Gastrocnemius medialis (tissue), 4 donors: ENCODE results near the gene AFF1.

ENCODE experiments used
- POLR2A ChIP-seq, 2 donors: fragments of 450-650 bp; IDR thresholded peaks; one replicate each; pipeline ENCODE4 v1.6.1; 2017; ENCODE audit warnings: antibody characterized with exemption in 2 of 2, mild to moderate bottlenecking in 2 of 2, moderate library complexity in 2 of 2
- TF ChIP-seq, protein P1 (sequence below), 5 experiments: fragments of 450-650 bp in 3 of 5; fragments of 200-600 bp in 2 of 5; sonication (generic) in 2 of 5; IDR thresholded peaks in 4 of 5; conservative IDR thresholded peaks in 1 of 5; 1 replicate in 4 of 5; 2 replicates in 1 of 5; pipeline ENCODE4 v1.5.1; 2016 to 2019; ENCODE audit warnings: antibody characterized with exemption in 5 of 5, mild to moderate bottlenecking in 3 of 5, moderate library complexity in 3 of 5

DNA sequence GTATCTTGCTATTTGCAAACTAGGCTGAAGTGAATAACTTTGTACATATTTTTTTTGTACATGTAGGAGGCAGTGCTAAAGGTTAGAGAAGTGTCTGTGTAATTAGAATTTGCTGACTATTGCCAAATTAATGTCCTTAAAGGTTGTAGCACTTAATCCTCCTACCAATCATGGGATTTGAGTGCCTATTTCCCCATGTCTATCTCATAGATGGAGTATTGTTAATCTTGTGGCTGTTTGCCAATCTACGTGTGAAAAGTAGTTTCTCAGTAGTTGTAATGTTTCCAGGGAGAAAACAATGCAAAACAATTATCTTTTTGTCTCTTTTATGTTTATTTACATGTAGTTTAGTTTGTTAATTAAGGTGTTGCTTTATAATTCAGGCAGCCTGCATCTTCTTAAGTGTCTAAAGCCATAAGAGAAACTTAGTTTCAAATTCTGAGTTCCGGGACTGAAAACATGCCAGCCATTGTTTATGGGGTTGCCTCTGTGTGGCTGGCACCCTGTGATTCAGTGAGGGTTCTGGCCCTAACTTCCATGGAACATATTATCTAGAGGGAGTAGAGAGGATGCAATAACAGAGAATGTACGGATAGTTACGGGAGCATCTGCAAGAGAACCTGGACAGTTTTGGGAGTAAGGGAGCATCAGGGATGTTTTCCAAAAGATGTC, 143.2 kb downstream of the AFF1 start:
- TF ChIP-seq, protein P1, sequence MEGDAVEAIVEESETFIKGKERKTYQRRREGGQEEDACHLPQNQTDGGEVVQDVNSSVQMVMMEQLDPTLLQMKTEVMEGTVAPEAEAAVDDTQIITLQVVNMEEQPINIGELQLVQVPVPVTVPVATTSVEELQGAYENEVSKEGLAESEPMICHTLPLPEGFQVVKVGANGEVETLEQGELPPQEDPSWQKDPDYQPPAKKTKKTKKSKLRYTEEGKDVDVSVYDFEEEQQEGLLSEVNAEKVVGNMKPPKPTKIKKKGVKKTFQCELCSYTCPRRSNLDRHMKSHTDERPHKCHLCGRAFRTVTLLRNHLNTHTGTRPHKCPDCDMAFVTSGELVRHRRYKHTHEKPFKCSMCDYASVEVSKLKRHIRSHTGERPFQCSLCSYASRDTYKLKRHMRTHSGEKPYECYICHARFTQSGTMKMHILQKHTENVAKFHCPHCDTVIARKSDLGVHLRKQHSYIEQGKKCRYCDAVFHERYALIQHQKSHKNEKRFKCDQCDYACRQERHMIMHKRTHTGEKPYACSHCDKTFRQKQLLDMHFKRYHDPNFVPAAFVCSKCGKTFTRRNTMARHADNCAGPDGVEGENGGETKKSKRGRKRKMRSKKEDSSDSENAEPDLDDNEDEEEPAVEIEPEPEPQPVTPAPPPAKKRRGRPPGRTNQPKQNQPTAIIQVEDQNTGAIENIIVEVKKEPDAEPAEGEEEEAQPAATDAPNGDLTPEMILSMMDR (IDR thresholded peaks at IDR 0.05 in 4 of 5, conservative IDR thresholded peaks at IDR 0.05 in 1 of 5): no peak
- no peak for TF ChIP-seq POLR2A (IDR thresholded peaks at IDR 0.05)
